GM23338 (cell line): ENCODE data around the gene ASPHD1. TPM values are rescaled to one million over a fixed set of nuclear protein-coding genes. Genes with fewer than 3 reads are reported as not detected.
A peak's percentile ranks its signal among the peaks of the same experiment; 100 is the strongest.

Experiments
- ATAC-seq: fragments of 200-7000 bp; cut with Tn5 transposase; 3 replicates; pipeline ENCODE4 v1.9.1; 2020
- DNase-seq: peaks from one replicate; pipeline ENCODE4 v3.0.0-alpha.2; 2015; ENCODE audit warnings: low spot score
- H2AFZ ChIP-seq: fragments of 200-600 bp; sonication (generic); 2 replicates; pipeline ENCODE4 v1.8.0; 2016; ENCODE audit warnings: antibody characterized with exemption, mild to moderate bottlenecking, moderate library complexity
- H3F3A ChIP-seq: fragments of 200-600 bp; sonication (generic); replicated peaks from 2 replicates; pipeline ENCODE4 v1.8.0; 2017; ENCODE audit warnings: antibody characterized with exemption, mixed run types, low read depth
- H3K27ac ChIP-seq: fragments of 200-600 bp; sonication (generic); 2 replicates; pipeline ENCODE4 v1.6.1; 2016; ENCODE audit warnings: low read depth
- H3K27me3 ChIP-seq: fragments of 200-600 bp; sonication (generic); 2 replicates; pipeline ENCODE4 v1.8.0; 2016; ENCODE audit warnings: mild to moderate bottlenecking, mixed run types, moderate library complexity; ENCODE audit not compliant: insufficient read depth
- H3K36me3 ChIP-seq: fragments of 200-600 bp; sonication (generic); 2 replicates; pipeline ENCODE4 v1.8.0; 2016; ENCODE audit warnings: mild to moderate bottlenecking; ENCODE audit not compliant: insufficient read depth
- H3K4me1 ChIP-seq: fragments of 200-600 bp; sonication (generic); 2 replicates; pipeline ENCODE4 v1.8.0; 2016; ENCODE audit warnings: mild to moderate bottlenecking, moderate library complexity; ENCODE audit not compliant: insufficient read depth
- H3K4me2 ChIP-seq: fragments of 200-600 bp; sonication (generic); 2 replicates; pipeline ENCODE4 v1.7.1; 2017; ENCODE audit warnings: mixed run types
- H3K4me3 ChIP-seq: fragments of 200-600 bp; sonication (generic); 2 replicates; pipeline ENCODE4 v1.6.1; 2016; ENCODE audit warnings: mixed run types
- H3K79me2 ChIP-seq: fragments of 200-600 bp; sonication (generic); replicated peaks from 2 replicates; pipeline ENCODE4 v1.8.0; 2017; ENCODE audit warnings: mild to moderate bottlenecking; ENCODE audit not compliant: insufficient read depth
- H3K9me2 ChIP-seq: fragments of 200-600 bp; sonication (generic); 2 replicates; pipeline ENCODE4 v1.8.0; 2017; ENCODE audit not compliant: insufficient read depth
- H4K20me1 ChIP-seq: fragments of 200-600 bp; sonication (generic); replicated peaks from 2 replicates; pipeline ENCODE4 v1.8.0; 2017; ENCODE audit warnings: mild to moderate bottlenecking; ENCODE audit not compliant: insufficient read depth
- H3K27ac Mint-ChIP-seq: 2 replicates; pipeline ENCODE4 v1.8.0; 2020; ENCODE audit warnings: inconsistent platforms, mild to moderate bottlenecking, moderate library complexity, mixed read lengths
- H3K27me3 Mint-ChIP-seq: 3 replicates; pipeline ENCODE4 v1.8.0; 2022; ENCODE audit warnings: low read depth, mild to moderate bottlenecking, moderate library complexity, mixed read lengths, inconsistent platforms; ENCODE audit not compliant: insufficient read depth, poor library complexity
- H3K36me3 Mint-ChIP-seq: 3 replicates; pipeline ENCODE4 v1.8.0; 2021; ENCODE audit warnings: low read depth, mild to moderate bottlenecking, inconsistent platforms, moderate library complexity, mixed read lengths
- H3K4me1 Mint-ChIP-seq: 3 replicates; pipeline ENCODE4 v1.8.0; 2020; ENCODE audit warnings: mild to moderate bottlenecking, inconsistent platforms, mixed read lengths
- H3K4me3 Mint-ChIP-seq: 3 replicates; pipeline ENCODE4 v1.8.0; 2021; ENCODE audit warnings: moderate library complexity, mild to moderate bottlenecking, inconsistent platforms, mixed read lengths
- H3K9me3 Mint-ChIP-seq: 3 replicates; pipeline ENCODE4 v1.8.0; 2020; ENCODE audit warnings: moderate library complexity, mild to moderate bottlenecking, inconsistent platforms, mixed read lengths
- CREB1 ChIP-seq: fragments of 250-450 bp; sonication (Bioruptor Pico); IDR thresholded peaks from 2 replicates; pipeline ENCODE4 v1.5.0; 2020; ENCODE audit warnings: low read depth, mild to moderate bottlenecking, moderate library complexity
- EZH2 ChIP-seq: fragments of 200-600 bp; sonication (generic); IDR thresholded peaks from one replicate; pipeline ENCODE4 v1.8.0; 2017; ENCODE audit warnings: antibody characterized with exemption, mild to moderate bottlenecking, low read depth; ENCODE audit not compliant: unreplicated experiment
- EZH2phosphoT487 ChIP-seq: fragments of 200-600 bp; sonication (generic); IDR thresholded peaks from one replicate; pipeline ENCODE4 v1.8.1; 2018; ENCODE audit warnings: antibody characterized with exemption; ENCODE audit not compliant: unreplicated experiment
- JUNB ChIP-seq: IDR thresholded peaks from one replicate; pipeline ENCODE4 v1.6.1; 2016; ENCODE audit warnings: antibody characterized with exemption; ENCODE audit not compliant: unreplicated experiment
- NANOG ChIP-seq: IDR thresholded peaks from 2 replicates; pipeline ENCODE4 v1.6.1; 2016; ENCODE audit warnings: antibody characterized with exemption, borderline replicate concordance
- POLR2AphosphoS5 ChIP-seq: IDR thresholded peaks from 2 replicates; pipeline ENCODE4 v1.6.1; 2016; ENCODE audit warnings: antibody characterized with exemption, low read depth
- STAT1 ChIP-seq: IDR thresholded peaks from one replicate; pipeline ENCODE4 v1.6.1; 2016; ENCODE audit warnings: antibody characterized with exemption; ENCODE audit not compliant: unreplicated experiment
- ZNF114 ChIP-seq: fragments of 250-450 bp; sonication (Bioruptor Pico); IDR thresholded peaks from 2 replicates; pipeline ENCODE4 v1.5.0; 2020; ENCODE audit warnings: mild to moderate bottlenecking, moderate library complexity
- ZNF331 ChIP-seq: fragments of 250-450 bp; sonication (Bioruptor Pico); IDR thresholded peaks from 2 replicates; pipeline ENCODE4 v1.5.0; 2020; ENCODE audit warnings: low read depth, mild to moderate bottlenecking, moderate library complexity
- polyA plus RNA-seq: library from polyadenylated mRNA; unstranded; fragments of >200 nt; fragmentation: Nextera tagmentation; extraction: Ambion mirVana; gene quantifications from 2 replicates; pipeline ENCODE4 v1.2.1, GENCODE V29; 2016
- total RNA-seq: library from RNA; depleted of rRNA; stranded (reverse); fragments of >200 nt; shearing (Covaris generic); gene quantifications from 2 replicates; pipeline ENCODE4 v1.2.3, GENCODE V29; 2014
- TF ChIP-seq, protein P1 (sequence below): IDR thresholded peaks from one replicate; pipeline ENCODE4 v1.6.1; 2018; ENCODE audit warnings: antibody characterized with exemption; ENCODE audit not compliant: unreplicated experiment
- TF ChIP-seq, protein P2 (sequence below): IDR thresholded peaks from 2 replicates; pipeline ENCODE4 v1.6.1; 2016; ENCODE audit warnings: antibody characterized with exemption
- TF ChIP-seq, protein P3 (sequence below), 2 experiments: fragments of 200-600 bp in 1 of 2; sonication (generic) in 1 of 2; conservative IDR thresholded peaks; 2 replicates each; pipeline versions ENCODE4 v1.5.1 to v1.6.1; 2016 to 2017; ENCODE audit warnings: antibody characterized with exemption in 2 of 2, low read depth in 2 of 2, mild to moderate bottlenecking in 2 of 2, moderate library complexity in 1 of 2
- TF ChIP-seq, protein P4 (sequence below): fragments of 250-450 bp; sonication (Bioruptor Pico); IDR thresholded peaks from 2 replicates; pipeline ENCODE4 v1.5.0; 2020; ENCODE audit warnings: mild to moderate bottlenecking, moderate library complexity

The ASPHD1 gene
- total and polyA plus RNA-seq, 2 experiments from 2014 or later: 15.5 to 20.6 TPM

DNA sequence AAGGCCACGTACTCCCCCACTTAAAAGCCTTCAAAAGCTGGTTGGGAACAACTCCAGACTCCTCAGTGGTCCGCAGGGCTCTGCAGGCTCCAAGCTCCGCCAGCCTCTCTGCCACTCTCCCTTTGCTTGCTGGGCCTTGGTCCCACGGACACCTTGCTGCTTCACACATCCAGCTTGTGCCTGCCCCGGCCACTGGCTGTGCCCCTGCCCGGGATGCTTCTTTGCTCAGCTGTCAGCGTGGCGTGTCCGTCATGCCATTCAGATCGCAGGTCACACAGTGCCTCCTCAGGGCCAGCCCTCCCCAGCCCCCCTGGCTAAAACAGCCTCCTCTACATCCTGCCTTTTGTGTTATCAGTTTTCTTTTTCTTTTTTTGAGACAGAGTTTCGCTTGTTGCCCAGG lies 11.8 kb downstream of the ASPHD1 start:
- peak; percentile 36 for ATAC-seq
- no peak overlapping the region for H3K4me3 ChIP-seq
- peaks cover 6% of the 10 kb centered on the region; the same call in 1 of the 2 replicates for H3K4me1 ChIP-seq
- no peak overlapping the region for H3K4me2 ChIP-seq
- no peaks in the 10 kb centered on the region for H3K27me3 ChIP-seq
- no peak overlapping the region; the same call in 2 of the 3 replicates for H3K4me3 Mint-ChIP-seq
- TF ChIP-seq STAT1 (no peak), JUNB (no peak), NANOG (no peak), ZNF331 (CRISPR knock-in tag) (no peak), EZH2phosphoT487 (no peak), CREB1 (CRISPR knock-in tag) (no peak), ZNF114 (no peak), POLR2AphosphoS5 (no peak), EZH2 (no peak)
- TF ChIP-seq, protein P1, sequence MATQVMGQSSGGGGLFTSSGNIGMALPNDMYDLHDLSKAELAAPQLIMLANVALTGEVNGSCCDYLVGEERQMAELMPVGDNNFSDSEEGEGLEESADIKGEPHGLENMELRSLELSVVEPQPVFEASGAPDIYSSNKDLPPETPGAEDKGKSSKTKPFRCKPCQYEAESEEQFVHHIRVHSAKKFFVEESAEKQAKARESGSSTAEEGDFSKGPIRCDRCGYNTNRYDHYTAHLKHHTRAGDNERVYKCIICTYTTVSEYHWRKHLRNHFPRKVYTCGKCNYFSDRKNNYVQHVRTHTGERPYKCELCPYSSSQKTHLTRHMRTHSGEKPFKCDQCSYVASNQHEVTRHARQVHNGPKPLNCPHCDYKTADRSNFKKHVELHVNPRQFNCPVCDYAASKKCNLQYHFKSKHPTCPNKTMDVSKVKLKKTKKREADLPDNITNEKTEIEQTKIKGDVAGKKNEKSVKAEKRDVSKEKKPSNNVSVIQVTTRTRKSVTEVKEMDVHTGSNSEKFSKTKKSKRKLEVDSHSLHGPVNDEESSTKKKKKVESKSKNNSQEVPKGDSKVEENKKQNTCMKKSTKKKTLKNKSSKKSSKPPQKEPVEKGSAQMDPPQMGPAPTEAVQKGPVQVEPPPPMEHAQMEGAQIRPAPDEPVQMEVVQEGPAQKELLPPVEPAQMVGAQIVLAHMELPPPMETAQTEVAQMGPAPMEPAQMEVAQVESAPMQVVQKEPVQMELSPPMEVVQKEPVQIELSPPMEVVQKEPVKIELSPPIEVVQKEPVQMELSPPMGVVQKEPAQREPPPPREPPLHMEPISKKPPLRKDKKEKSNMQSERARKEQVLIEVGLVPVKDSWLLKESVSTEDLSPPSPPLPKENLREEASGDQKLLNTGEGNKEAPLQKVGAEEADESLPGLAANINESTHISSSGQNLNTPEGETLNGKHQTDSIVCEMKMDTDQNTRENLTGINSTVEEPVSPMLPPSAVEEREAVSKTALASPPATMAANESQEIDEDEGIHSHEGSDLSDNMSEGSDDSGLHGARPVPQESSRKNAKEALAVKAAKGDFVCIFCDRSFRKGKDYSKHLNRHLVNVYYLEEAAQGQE: no peak
- TF ChIP-seq, protein P2, sequence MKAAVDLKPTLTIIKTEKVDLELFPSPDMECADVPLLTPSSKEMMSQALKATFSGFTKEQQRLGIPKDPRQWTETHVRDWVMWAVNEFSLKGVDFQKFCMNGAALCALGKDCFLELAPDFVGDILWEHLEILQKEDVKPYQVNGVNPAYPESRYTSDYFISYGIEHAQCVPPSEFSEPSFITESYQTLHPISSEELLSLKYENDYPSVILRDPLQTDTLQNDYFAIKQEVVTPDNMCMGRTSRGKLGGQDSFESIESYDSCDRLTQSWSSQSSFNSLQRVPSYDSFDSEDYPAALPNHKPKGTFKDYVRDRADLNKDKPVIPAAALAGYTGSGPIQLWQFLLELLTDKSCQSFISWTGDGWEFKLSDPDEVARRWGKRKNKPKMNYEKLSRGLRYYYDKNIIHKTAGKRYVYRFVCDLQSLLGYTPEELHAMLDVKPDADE: no peak
- TF ChIP-seq, protein P3, sequence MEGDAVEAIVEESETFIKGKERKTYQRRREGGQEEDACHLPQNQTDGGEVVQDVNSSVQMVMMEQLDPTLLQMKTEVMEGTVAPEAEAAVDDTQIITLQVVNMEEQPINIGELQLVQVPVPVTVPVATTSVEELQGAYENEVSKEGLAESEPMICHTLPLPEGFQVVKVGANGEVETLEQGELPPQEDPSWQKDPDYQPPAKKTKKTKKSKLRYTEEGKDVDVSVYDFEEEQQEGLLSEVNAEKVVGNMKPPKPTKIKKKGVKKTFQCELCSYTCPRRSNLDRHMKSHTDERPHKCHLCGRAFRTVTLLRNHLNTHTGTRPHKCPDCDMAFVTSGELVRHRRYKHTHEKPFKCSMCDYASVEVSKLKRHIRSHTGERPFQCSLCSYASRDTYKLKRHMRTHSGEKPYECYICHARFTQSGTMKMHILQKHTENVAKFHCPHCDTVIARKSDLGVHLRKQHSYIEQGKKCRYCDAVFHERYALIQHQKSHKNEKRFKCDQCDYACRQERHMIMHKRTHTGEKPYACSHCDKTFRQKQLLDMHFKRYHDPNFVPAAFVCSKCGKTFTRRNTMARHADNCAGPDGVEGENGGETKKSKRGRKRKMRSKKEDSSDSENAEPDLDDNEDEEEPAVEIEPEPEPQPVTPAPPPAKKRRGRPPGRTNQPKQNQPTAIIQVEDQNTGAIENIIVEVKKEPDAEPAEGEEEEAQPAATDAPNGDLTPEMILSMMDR (conservative IDR thresholded peaks at IDR 0.05; ENCODE audit: low read depth in 2 of 2): no peak
- TF ChIP-seq, protein P4, sequence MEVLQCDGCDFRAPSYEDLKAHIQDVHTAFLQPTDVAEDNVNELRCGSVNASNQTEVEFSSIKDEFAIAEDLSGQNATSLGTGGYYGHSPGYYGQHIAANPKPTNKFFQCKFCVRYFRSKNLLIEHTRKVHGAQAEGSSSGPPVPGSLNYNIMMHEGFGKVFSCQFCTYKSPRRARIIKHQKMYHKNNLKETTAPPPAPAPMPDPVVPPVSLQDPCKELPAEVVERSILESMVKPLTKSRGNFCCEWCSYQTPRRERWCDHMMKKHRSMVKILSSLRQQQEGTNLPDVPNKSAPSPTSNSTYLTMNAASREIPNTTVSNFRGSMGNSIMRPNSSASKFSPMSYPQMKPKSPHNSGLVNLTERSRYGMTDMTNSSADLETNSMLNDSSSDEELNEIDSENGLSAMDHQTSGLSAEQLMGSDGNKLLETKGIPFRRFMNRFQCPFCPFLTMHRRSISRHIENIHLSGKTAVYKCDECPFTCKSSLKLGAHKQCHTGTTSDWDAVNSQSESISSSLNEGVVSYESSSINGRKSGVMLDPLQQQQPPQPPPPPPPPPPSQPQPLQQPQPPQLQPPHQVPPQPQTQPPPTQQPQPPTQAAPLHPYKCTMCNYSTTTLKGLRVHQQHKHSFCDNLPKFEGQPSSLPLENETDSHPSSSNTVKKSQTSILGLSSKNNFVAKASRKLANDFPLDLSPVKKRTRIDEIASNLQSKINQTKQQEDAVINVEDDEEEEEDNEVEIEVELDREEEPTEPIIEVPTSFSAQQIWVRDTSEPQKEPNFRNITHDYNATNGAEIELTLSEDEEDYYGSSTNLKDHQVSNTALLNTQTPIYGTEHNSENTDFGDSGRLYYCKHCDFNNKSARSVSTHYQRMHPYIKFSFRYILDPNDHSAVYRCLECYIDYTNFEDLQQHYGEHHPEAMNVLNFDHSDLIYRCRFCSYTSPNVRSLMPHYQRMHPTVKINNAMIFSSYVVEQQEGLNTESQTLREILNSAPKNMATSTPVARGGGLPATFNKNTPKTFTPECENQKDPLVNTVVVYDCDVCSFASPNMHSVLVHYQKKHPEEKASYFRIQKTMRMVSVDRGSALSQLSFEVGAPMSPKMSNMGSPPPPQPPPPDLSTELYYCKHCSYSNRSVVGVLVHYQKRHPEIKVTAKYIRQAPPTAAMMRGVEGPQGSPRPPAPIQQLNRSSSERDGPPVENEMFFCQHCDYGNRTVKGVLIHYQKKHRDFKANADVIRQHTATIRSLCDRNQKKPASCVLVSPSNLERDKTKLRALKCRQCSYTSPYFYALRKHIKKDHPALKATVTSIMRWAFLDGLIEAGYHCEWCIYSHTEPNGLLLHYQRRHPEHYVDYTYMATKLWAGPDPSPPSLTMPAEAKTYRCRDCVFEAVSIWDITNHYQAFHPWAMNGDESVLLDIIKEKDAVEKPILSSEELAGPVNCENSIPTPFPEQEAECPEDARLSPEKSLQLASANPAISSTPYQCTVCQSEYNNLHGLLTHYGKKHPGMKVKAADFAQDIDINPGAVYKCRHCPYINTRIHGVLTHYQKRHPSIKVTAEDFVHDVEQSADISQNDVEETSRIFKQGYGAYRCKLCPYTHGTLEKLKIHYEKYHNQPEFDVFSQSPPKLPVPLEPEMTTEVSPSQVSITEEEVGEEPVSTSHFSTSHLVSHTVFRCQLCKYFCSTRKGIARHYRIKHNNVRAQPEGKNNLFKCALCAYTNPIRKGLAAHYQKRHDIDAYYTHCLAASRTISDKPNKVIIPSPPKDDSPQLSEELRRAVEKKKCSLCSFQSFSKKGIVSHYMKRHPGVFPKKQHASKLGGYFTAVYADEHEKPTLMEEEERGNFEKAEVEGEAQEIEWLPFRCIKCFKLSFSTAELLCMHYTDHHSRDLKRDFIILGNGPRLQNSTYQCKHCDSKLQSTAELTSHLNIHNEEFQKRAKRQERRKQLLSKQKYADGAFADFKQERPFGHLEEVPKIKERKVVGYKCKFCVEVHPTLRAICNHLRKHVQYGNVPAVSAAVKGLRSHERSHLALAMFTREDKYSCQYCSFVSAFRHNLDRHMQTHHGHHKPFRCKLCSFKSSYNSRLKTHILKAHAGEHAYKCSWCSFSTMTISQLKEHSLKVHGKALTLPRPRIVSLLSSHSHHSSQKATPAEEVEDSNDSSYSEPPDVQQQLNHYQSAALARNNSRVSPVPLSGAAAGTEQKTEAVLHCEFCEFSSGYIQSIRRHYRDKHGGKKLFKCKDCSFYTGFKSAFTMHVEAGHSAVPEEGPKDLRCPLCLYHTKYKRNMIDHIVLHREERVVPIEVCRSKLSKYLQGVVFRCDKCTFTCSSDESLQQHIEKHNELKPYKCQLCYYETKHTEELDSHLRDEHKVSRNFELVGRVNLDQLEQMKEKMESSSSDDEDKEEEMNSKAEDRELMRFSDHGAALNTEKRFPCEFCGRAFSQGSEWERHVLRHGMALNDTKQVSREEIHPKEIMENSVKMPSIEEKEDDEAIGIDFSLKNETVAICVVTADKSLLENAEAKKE (CRISPR knock-in tag): no peak
- peaks cover 9% of the 10 kb centered on the region for H3K4me1 Mint-ChIP-seq
- H3K36me3 ChIP-seq: no peaks in the 10 kb centered on the region
- H3K27ac Mint-ChIP-seq: no peak overlapping the region; the same call in 1 of the 2 replicates
- peak; percentile 17 for DNase-seq
- no peaks in the 10 kb centered on the region; the same call in none of the 2 replicates for H4K20me1 ChIP-seq
- no peaks in the 10 kb centered on the region for H3F3A ChIP-seq
- H2AFZ ChIP-seq: no peak overlapping the region
- no peaks in the 10 kb centered on the region for H3K9me3 Mint-ChIP-seq
- peaks cover 9% of the 10 kb centered on the region for H3K27me3 Mint-ChIP-seq
- H3K79me2 ChIP-seq: no peaks in the 10 kb centered on the region
- peaks cover 3% of the 10 kb centered on the region for H3K36me3 Mint-ChIP-seq
- H3K27ac ChIP-seq: no peak overlapping the region
- H3K9me2 ChIP-seq: no peaks in the 10 kb centered on the region
